ENCODE measurements around the gene FNDC8.

DNA sequence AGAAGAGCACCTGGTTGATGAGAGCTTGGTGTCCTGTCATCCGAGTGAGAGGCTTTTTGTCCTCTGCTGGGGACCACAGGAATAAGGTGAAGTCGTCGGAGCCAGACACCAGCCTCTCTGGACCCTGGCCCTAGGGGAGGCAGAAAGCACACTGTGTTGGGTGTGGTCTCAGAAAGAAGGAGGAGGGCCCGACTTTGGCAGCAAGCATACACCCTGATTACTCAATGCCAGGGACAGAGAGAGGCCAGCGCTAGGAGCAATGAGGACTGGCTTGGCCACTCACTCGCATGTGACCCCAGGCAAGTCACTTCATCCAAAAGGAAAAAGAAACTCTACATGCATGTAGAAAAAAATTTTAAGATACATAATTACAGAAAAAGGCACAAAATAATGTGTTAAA lies 13.9 kb downstream of the FNDC8 start:
- TF ChIP-seq POLR2A (IDR thresholded peaks at IDR 0.05) (no peak), CTCF (IDR thresholded peaks at IDR 0.05) (no peak)
